CD4-positive, alpha-beta T cell treated with Interferon alpha-2 for 1 hour (primary cell): ENCODE measurements around the gene CCBE1.
"Not testable (repeated sequence)": the region's sequence is repeated elsewhere in the genome, so short reads cannot be mapped to it uniquely, and the experiment has no call there.

Experiments
- DNase-seq, 2 donors: peaks; one replicate each; pipeline ENCODE4 v3.0.0-alpha.2; 2020 to 2022

CCBE1 gene

GRCh38 chr18:59518705-59519104, 178.5 kb downstream of the CCBE1 start:
- no peak for DNase-seq

DNA sequence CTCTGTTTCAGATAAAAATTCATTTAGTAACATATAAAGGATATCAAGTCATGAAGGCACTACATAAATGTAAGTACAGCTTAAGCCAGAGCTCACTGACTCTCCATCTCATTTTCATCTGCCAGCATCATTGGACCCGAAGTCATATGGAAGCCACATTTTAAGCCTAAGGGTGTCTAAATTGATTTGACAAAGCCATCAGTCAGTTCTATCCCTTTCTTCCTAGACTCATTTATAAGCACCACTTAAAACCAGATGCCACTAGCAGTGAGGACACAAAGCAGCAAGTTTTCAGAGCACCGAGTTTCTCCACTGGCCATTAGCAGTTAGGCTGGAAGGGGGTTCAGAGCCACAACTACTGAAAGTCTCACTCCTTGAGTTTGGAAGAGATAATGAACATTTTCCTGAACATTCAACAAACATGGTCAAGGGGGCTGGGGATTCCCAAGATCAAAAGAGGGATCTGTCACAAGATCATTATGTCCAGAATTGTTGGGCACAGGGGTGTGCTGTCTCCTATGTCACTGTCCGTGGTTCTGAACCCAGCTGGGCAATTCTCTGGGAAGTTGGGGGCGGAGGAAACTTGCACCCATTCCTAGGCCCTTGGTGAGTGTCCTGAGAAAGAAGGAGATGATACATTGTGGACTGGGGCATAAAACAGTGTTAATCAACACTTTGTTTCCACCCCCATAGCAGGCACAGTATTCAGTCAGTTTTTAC, 179.6 kb downstream of the CCBE1 start:
- DNase-seq = no peak

GRCh38 chr18:59516356-59517155, 180.7 kb downstream of the CCBE1 start:
- DNase-seq = no peak

DNA sequence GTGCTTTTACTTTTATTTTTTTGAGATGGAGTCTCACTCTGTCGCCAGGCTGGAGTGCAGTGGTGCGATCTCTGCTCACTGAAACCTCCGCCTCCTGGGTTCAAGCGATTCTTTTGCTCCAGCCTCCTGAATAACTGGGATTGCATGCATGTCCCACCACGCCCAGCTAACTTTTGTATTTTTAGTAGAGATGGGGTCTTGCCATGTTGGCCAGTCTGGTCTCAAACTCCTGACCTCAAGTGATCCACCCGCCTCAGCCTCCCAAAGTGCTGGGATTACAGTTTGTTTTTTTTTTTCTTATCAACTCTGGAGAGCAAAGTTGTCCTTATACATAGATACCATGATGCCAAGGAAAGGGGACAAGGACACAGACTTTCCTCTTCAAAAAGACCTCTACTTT, 181.3 kb downstream of the CCBE1 start:
- not testable (repeated sequence) for DNase-seq

- no peak for DNase-seq
Observed at GRCh38 chr18:59515147-59515546, 182.1 kb downstream of the CCBE1 start.

DNA sequence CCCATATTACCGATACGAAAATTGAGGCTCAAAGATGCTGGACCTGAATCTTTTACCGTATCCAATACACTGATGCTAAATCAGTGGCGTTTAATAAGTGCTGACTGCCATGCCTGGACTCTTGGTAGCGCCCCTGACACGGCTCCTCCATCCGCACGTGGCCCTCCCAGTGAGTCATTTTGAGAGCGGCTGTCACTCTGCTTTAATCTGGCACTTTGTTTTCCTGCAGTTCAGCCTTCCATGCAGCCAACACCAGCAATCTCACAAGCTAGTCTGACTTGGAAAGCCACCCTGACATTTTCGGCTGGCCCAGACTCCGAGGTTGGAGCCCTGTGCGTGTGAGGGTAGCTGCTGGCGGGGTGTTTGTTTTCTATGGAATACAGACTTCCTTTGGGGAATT, 183.0 kb downstream of the CCBE1 start:
- no peak for DNase-seq

GRCh38 chr18:59512025-59512755, 185.0 kb downstream of the CCBE1 start:
- no peak for DNase-seq

DNA sequence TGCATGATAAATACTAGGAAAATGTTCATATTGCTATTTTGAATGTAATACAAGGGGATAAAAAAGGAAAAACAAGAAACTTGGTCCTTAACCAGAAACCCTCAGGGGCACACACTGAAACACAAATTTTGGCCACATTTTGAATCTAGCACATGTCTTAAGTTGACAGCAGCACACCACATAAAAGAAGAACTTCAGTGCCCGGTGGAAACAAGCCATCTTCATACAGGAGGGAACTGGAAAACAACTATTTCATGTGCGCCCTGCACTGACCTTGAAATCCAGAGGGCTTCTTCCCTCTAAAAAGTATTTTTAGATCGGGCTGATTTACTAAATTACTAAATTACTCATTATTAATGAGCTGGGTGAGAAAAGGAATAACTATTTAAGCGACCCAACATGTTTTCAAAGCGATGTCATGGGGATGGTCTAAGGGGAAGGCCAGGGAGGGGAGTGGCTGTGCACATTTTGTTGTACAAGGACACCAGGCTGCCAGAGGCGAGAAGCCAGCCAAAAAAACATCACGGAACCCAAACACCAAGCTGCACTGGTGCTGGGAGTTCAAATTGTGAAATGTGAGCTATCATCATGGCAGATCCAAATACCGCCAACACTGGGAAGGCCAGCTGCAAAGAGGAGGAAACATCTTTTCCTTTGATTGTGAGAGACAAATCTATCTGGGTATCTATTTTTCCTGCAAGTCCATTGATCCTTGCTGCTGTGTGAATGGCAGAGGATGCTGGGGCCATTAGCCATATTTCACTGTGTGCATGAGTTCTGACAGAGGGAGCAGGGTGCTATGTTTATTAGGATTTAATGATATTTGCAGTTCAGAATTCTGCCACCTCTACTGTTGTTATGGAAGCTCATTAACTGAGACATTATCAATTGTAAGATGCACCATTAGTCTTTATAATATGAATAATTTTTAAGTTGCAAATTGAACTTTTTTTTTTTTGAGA, 187.5 kb downstream of the CCBE1 start:
- no peak for DNase-seq

DNA sequence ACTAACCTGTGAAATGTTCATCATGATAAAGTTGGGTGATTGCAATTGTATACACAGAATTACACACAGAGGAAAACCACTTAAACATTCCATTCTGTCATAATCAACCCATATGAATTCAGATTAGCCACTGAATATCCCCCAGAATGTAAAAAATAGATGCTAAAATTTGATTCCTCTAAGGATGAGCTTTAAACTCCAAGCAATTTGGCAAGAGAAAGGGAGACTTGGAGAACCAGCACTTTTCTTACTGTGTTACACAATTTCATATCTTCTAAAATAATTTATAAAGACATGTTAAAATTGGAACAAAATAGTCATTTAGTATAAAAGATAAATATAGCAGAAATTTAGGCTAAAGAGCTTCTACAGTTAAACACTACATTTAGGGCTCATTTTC, 191.9 kb downstream of the CCBE1 start:
- DNase-seq = no peak

GRCh38 chr18:59502274-59503175, 194.7 kb downstream of the CCBE1 start:
- DNase-seq = no peak

DNA sequence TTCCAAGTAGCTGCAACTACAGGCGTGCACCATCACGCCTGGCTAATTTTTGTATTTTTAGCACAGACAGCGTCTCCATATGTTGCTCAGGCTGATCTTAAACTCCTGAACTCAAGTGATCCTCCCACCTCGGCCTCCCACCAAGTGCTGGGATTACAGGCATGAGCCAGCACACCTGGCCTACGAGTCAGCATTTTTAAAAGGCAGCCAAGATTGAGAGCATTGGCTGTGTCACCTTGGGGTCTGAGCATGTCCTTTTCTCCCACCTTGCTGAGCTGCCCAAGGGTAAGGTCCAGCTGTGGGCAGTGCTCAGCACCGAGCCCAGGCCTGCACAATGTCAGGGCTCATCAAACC, 195.3 kb downstream of the CCBE1 start:
- DNase-seq = no peak

- DNase-seq = no peak
Observed at GRCh38 chr18:59500765-59501164, 196.5 kb downstream of the CCBE1 start.

- DNase-seq = no peak
Observed at GRCh38 chr18:59498506-59499086, 198.6 kb downstream of the CCBE1 start.

DNA sequence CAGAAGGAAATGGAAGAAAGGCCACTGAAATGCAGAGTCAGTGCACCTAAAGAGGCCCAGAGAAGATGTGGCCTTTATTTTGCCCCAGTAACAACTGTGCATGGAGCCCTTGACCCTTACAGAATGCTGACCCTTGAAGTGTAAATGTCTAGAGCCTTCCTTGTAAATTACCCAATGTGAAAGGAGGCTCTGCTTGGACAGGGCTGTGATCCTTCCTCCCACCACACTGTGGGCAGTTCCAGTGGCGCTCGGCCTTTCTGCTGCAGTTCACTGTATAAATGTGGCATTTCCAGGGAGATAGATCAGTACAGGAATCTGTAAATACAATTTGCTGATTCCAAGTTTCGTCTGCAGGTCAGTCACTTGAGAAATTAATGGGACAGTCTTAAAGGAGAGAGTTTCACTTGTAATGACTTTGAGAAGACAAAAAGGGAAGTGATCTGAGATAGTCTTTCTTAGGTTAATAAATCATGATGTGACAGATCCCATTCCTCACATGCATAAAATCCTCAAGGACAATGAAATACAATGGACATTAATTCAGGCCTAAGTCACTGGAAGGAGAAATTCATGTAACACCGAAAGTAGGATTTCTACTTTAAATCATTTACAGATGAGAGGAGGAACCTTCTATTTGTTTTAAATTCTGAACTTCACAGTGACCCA, 204.3 kb downstream of the CCBE1 start:
- DNase-seq = no peak

DNA sequence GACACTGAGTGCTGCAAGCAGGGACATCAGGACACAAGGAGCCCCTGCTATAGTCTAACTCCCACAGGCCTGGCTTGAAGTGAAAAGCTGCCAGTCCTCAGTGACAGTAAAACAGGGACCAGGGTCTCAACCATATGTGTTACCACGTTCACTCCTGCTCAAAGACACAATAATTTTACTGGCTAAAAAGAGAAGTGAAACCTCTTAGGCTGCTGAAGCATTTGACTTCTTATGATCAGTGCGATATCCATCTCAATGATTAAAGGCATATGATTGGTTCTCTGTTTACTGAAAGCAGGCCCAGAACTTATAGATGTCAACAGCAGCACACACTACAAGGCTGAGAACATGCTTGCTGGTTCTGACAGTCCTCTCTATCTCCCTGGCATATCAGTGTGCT, 208.3 kb downstream of the CCBE1 start:
- no peak for DNase-seq

DNA sequence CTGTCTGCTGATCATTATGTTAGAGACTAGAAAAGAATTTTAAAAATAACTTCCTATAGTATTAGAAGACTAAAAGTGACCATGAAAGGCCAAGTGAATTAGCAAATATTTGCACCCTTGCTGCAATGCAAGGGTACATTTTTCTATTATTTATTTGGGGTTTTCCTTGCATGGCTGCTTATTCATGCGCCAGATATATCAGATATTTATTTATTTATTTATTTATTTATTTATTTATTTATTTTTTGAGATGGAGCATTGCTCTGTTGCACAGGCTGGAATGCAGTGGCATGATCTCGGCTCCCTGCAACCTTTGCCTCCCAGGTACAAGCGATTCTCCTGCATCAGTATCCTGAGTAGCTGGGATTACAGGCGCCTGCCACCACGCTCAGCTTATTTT, 211.8 kb downstream of the CCBE1 start:
- no peak for DNase-seq

- no peak for DNase-seq
Observed at GRCh38 chr18:59484561-59485328, 212.5 kb downstream of the CCBE1 start.

DNA sequence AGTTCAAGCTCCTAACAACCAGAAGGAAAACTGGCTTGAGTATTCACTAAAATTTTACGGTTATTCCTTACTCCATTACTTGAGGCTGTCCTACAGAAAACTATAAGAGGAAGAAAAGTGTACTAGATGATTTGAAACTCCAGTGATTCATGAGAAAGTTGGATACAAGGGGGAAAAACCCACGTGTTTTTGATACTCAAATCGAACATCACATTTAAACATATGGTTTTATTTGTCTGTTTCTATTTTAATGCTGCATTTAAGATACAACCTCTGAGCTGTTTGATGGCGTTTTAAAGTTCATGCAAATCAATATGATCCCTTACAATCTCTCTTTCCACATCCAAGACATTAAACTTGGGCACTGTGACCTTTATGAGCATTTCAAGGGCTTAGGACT, 213.1 kb downstream of the CCBE1 start:
- DNase-seq = no peak

GRCh38 chr18:59481436-59481835, 215.8 kb downstream of the CCBE1 start:
- no peak for DNase-seq

DNA sequence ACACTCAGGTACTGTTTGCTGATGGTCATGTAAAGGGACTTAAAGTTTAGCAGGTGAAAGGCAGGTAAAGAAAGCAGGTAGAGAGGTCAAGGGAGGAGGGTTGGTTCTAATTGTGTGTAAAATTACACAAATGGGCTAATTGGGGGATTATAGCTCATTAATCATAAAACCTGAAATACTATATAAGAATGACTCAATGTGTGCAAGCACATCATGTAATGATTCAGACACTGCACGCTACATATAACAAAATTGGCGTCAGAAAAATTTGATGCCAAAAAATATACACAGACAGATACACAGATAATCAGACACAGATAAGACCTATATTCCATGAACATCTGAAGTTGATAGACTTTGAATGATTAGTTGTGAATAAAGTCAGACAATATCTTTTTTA, 217.4 kb downstream of the CCBE1 start:
- no peak for DNase-seq
